GM23248 (cell line): ENCODE data around the gene NTF4. TPM values are rescaled to one million over a fixed set of nuclear protein-coding genes. Genes with fewer than 3 reads are reported as not detected.
A peak's percentile ranks its signal among the peaks of the same experiment; 100 is the strongest.
"Not testable (repeated sequence)": the region's sequence is repeated elsewhere in the genome, so short reads cannot be mapped to it uniquely, and the experiment has no call there.

Source experiments
- DNase-seq: peaks from one replicate; pipeline ENCODE4 v3.0.0-alpha.2; 2015
- H2AFZ ChIP-seq: fragments of 200-600 bp; sonication (generic); 2 replicates; pipeline ENCODE4 v1.6.1; 2016; ENCODE audit warnings: antibody characterized with exemption
- H3F3A ChIP-seq: fragments of 200-600 bp; sonication (generic); 2 replicates; pipeline ENCODE4 v1.6.1; 2016; ENCODE audit warnings: mild to moderate bottlenecking, antibody characterized with exemption, mixed run types; ENCODE audit not compliant: insufficient read depth
- H3K27ac ChIP-seq: fragments of 200-600 bp; sonication (generic); 2 replicates; pipeline ENCODE4 v1.5.1; 2016; ENCODE audit warnings: mild to moderate bottlenecking
- H3K27me3 ChIP-seq: fragments of 200-600 bp; sonication (generic); replicated peaks from 2 replicates; pipeline ENCODE4 v1.6.1; 2016; ENCODE audit warnings: mild to moderate bottlenecking; ENCODE audit not compliant: insufficient read depth
- H3K36me3 ChIP-seq: fragments of 200-600 bp; sonication (generic); 2 replicates; pipeline ENCODE4 v1.6.1; 2016; ENCODE audit warnings: low read depth, mild to moderate bottlenecking
- H3K4me1 ChIP-seq: fragments of 200-600 bp; sonication (generic); 2 replicates; pipeline ENCODE4 v1.6.1; 2016; ENCODE audit warnings: mild to moderate bottlenecking; ENCODE audit not compliant: insufficient read depth
- H3K4me2 ChIP-seq: fragments of 200-600 bp; sonication (generic); one replicate; pipeline ENCODE4 v1.6.1; 2016; ENCODE audit warnings: mild to moderate bottlenecking; ENCODE audit not compliant: unreplicated experiment
- H3K4me3 ChIP-seq: fragments of 200-600 bp; sonication (generic); 2 replicates; pipeline ENCODE4 v1.5.1; 2016; ENCODE audit warnings: mild to moderate bottlenecking
- H3K79me2 ChIP-seq: fragments of 200-600 bp; sonication (generic); 2 replicates; pipeline ENCODE4 v1.6.1; 2016; ENCODE audit warnings: mild to moderate bottlenecking; ENCODE audit not compliant: insufficient read depth
- H3K9ac ChIP-seq: fragments of 200-600 bp; sonication (generic); 2 replicates; pipeline ENCODE4 v1.6.1; 2016; ENCODE audit warnings: mild to moderate bottlenecking
- H3K9me2 ChIP-seq: fragments of 200-600 bp; sonication (generic); 2 replicates; pipeline ENCODE4 v1.6.1; 2016; ENCODE audit warnings: mixed run types, mild to moderate bottlenecking, moderate library complexity; ENCODE audit not compliant: insufficient read depth
- H3K9me3 ChIP-seq: fragments of 200-600 bp; sonication (generic); one replicate; pipeline ENCODE4 v1.6.1; 2017; ENCODE audit warnings: low read depth
- H4K20me1 ChIP-seq: fragments of 200-600 bp; sonication (generic); 2 replicates; pipeline ENCODE4 v1.6.0; 2016; ENCODE audit not compliant: insufficient read depth
- EZH2 ChIP-seq: fragments of 200-600 bp; sonication (generic); IDR thresholded peaks from 2 replicates; pipeline ENCODE4 v1.6.1; 2018; ENCODE audit warnings: antibody characterized with exemption, mild to moderate bottlenecking; ENCODE audit not compliant: insufficient read depth, poor library complexity, severe bottlenecking
- EZH2phosphoT487 ChIP-seq: fragments of 200-600 bp; sonication (generic); IDR thresholded peaks from 2 replicates; pipeline ENCODE4 v1.6.1; 2018; ENCODE audit warnings: antibody characterized with exemption, moderate library complexity, mild to moderate bottlenecking, low read depth; ENCODE audit not compliant: insufficient read depth
- WGBS, 2 experiments: methylation state at CpG; one replicate each; pipeline ENCODE4 v1.1.6; 2015 to 2017; ENCODE audit warnings: low lambda C conversion rate in 2 of 2, low coverage in 1 of 2; ENCODE audit errors: missing lambda C conversion rate in 2 of 2; 5-methylcytosine and 5-hydroxymethylcytosine counted together
- in situ Hi-C: fragments of 300-500 bp; cut with MboI; formaldehyde crosslinking; loops from 2 replicates; pipeline ENCODE4 v1.15.0; 2020
- polyA plus RNA-seq: library from polyadenylated mRNA; unstranded; fragments of >200 nt; fragmentation: Nextera tagmentation; extraction: Ambion mirVana; gene quantifications from 2 replicates; pipeline ENCODE4 v1.2.1, GENCODE V29; 2016
- total RNA-seq: library from RNA; depleted of rRNA; stranded (reverse); fragments of >200 nt; shearing (Covaris generic); gene quantifications from 2 replicates; pipeline ENCODE4 v1.2.3, GENCODE V29; 2014

NTF4 gene
- total and polyA plus RNA-seq, 2 experiments from 2014 or later: 0.51 TPM; not detected in 1

GRCh38 chr19:49056101-49056901 is 8.3 kb downstream of the NTF4 start:
- H3K9me3 ChIP-seq: no peaks in the 10 kb centered on the region
- no peaks in the 10 kb centered on the region for H4K20me1 ChIP-seq
- no peak for TF ChIP-seq EZH2
- no peak for TF ChIP-seq EZH2phosphoT487
- H3F3A ChIP-seq: no peaks in the 10 kb centered on the region
- H3K36me3 ChIP-seq: no peaks in the 10 kb centered on the region
- 0 out of 2 replicates have a peak overlapping the region, but pooled peaks have one; percentile 5 for H3K27ac ChIP-seq
- peak overlapping the region; percentile 90 for H3K4me2 ChIP-seq
- no peaks in the 10 kb centered on the region for H3K4me1 ChIP-seq
- H2AFZ ChIP-seq: peak overlapping the region; percentile 81
- H3K79me2 ChIP-seq: peaks cover 43% of the 10 kb centered on the region
- 2% methylated on average over 59 to 63 of the region's 63 CpGs for WGBS, 2 experiments
- H3K9ac ChIP-seq: peak overlapping the region; percentile 64
- no peaks in the 10 kb centered on the region for H3K9me2 ChIP-seq
- no peaks in the 10 kb centered on the region for H3K27me3 ChIP-seq
- peak; percentile 76 for DNase-seq
- H3K4me3 ChIP-seq: peak overlapping the region; percentile 79
- in situ Hi-C loops: no loop called here

GRCh38 chr19:49050376-49051033 is 14.1 kb downstream of the NTF4 start:
- H3K79me2 ChIP-seq, H3K4me3 ChIP-seq, H4K20me1 ChIP-seq, H3F3A ChIP-seq, H3K9me3 ChIP-seq, H3K4me1 ChIP-seq, H3K27me3 ChIP-seq, H3K9me2 ChIP-seq, H3K36me3 ChIP-seq, in situ Hi-C loops, H3K4me2 ChIP-seq: not testable (repeated sequence)
- peak; percentile 88 for DNase-seq
- 0 out of 2 replicates have a peak overlapping the region, but pooled peaks have one; percentile 47 for H3K9ac ChIP-seq
- 34 to 40% methylated on average over 22 of the region's 24 CpGs for WGBS, 2 experiments
- H3K27ac ChIP-seq: peak overlapping the region; percentile 71
- H2AFZ ChIP-seq: peak overlapping the region; percentile 58; the same call in 1 of the 2 replicates

GRCh38 chr19:49049834-49050233 is 14.8 kb downstream of the NTF4 start:
- H3K27ac ChIP-seq, H3F3A ChIP-seq, in situ Hi-C loops, H2AFZ ChIP-seq, H3K36me3 ChIP-seq, H3K9ac ChIP-seq, H3K27me3 ChIP-seq, H3K9me2 ChIP-seq, H3K79me2 ChIP-seq, H3K4me1 ChIP-seq, H4K20me1 ChIP-seq, H3K9me3 ChIP-seq, H3K4me2 ChIP-seq, DNase-seq, H3K4me3 ChIP-seq: not testable (repeated sequence)
- 89 to 91% methylated on average over 3 of the region's 4 CpGs for WGBS, 2 experiments

GRCh38 chr19:49049011-49049410 is 15.6 kb downstream of the NTF4 start, which contains the start of gene CGB8:
CGB8 (minus strand) TSS chr19:49049111; CDS start chr19:49048739, 372 bp downstream.
- H2AFZ ChIP-seq, in situ Hi-C loops, H3K9ac ChIP-seq, H3K27me3 ChIP-seq, H3K36me3 ChIP-seq, H3K9me2 ChIP-seq, H3K27ac ChIP-seq, H3K79me2 ChIP-seq, DNase-seq, H3K4me1 ChIP-seq, H3K4me2 ChIP-seq, H3F3A ChIP-seq, H3K9me3 ChIP-seq, H4K20me1 ChIP-seq, H3K4me3 ChIP-seq: not testable (repeated sequence)
- 70 to 89% methylated on average over 5 to 10 of the region's 12 CpGs for WGBS, 2 experiments

- H3K79me2 ChIP-seq, in situ Hi-C loops, H3K4me2 ChIP-seq, DNase-seq, H3K27ac ChIP-seq, H2AFZ ChIP-seq, H3K9me2 ChIP-seq, H3K9me3 ChIP-seq, H3K36me3 ChIP-seq, H4K20me1 ChIP-seq, H3K4me1 ChIP-seq, H3K27me3 ChIP-seq, H3F3A ChIP-seq, H3K9ac ChIP-seq, H3K4me3 ChIP-seq: not testable (repeated sequence)
- WGBS, 2 experiments: 72 to 81% methylated on average over 12 to 15 of the region's 15 CpGs
Measured at GRCh38 chr19:49043548-49043947, 21.1 kb downstream of the NTF4 start, which contains the start of gene CGB5. CGB5 (plus strand) TSS chr19:49043848; CDS start chr19:49044210, 362 bp downstream.

- H3K79me2 ChIP-seq, H3K9me3 ChIP-seq, DNase-seq, H3K4me3 ChIP-seq, H3K9ac ChIP-seq, H3K9me2 ChIP-seq, H3K27ac ChIP-seq, H3K36me3 ChIP-seq, H2AFZ ChIP-seq, H3F3A ChIP-seq, in situ Hi-C loops, H3K27me3 ChIP-seq, H4K20me1 ChIP-seq, H3K4me1 ChIP-seq, H3K4me2 ChIP-seq: not testable (repeated sequence)
- WGBS, 2 experiments: 86 to 88% methylated on average over 2 of the region's 4 CpGs
Measured at GRCh38 chr19:49042666-49043065, 22.0 kb downstream of the NTF4 start.
